ENCODE data around the gene ARHGAP32.
"Not testable (repeated sequence)": the region's sequence is repeated elsewhere in the genome, so short reads cannot be mapped to it uniquely, and the experiment has no call there.

ARHGAP32 gene

GRCh38 chr11:129204150-129204838 is 12.2 kb upstream of the ARHGAP32 start:
- in situ Hi-C loops (cut with HindIII; ENCODE audit: low sequenced_read_pairs), result no loop called here

DNA sequence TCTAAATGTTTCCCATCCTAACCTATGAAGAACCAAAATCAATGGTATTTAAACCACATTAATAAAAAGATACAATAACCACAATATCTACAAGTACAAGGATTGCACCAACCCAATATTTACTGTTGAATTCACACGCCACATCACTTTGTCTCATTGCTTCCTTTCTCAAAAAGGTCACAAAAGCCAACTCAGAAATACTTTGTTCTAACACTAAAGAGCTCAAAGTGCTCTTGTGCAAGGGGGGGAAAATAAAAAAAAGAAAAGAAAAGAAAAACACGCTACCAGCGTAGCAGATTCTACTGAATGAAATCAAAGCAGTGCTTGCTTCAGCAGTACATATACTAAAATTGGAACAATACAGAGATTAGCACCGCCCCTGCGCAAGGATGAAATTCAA is 10.5 kb upstream of the ARHGAP32 start:
- in situ Hi-C loops (cut with HindIII; ENCODE audit: low sequenced_read_pairs), result no loop called here

- in situ Hi-C loops (cut with HindIII; ENCODE audit: low sequenced_read_pairs), result no loop called here
Observed at GRCh38 chr11:129195682-129196081, 3.6 kb upstream of the ARHGAP32 start.

DNA sequence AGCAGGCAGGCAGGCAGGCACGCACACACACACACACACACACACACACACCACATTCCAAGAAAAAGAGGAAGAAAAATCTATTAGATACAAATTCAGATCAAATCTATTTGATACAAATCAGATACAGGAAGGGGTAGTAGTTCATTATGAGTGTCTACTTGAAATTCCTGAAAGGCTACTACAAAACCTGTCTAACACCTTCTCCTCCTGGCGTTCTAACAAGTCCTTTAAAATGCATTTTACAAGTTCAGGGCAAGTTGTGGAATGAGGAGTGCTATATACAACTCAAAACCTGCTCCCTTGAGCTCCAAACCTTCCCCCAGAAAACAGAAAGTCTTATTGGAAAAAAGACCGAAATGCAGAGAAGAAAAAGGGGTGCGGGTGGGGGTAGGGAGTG is 476 bp downstream of the ARHGAP32 start:
- in situ Hi-C loops (cut with HindIII; ENCODE audit: low sequenced_read_pairs), result no loop called here

DNA sequence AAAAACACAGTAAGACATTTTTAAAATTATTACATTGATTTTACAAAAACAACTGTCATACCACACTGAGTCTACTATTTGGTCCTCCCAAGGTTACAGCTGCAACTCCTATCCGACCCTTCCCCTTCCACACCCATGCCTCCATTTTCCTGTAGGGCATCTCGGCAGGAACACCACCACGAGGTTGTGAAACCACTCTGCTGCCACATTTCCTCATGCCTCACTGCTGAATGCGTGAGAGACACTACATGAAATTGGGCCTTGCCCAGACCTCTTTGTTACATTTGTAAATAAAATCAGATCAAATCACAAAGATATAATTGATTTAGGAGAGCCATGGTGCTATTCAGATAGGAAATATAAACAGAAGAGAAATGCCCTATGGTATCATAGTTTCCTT is 2.0 kb downstream of the ARHGAP32 start:
- in situ Hi-C loops (cut with HindIII; ENCODE audit: low sequenced_read_pairs), result no loop called here

GRCh38 chr11:129189646-129190045 is 2.5 kb downstream of the ARHGAP32 start:
- in situ Hi-C loops (cut with HindIII; ENCODE audit: low sequenced_read_pairs), result no loop called here

DNA sequence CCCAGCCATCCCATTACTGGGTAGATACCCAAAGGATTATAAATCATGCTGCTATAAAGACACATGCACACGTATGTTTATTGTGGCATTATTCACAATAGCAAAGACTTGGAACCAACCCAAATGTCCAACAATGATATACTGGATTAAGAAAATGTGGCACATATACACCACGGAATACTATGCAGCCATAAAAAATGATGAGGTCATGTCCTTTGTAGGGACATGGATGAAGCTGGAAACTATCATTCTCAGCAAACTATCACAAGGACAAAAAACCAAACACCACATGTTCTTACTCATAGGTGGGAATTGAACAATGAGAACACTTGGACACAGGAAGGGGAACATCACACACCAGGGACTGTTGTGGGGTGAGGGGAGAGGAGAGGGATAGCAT is 7.0 kb downstream of the ARHGAP32 start:
- in situ Hi-C loops (cut with HindIII; ENCODE audit: low sequenced_read_pairs), result not testable (repeated sequence)

DNA sequence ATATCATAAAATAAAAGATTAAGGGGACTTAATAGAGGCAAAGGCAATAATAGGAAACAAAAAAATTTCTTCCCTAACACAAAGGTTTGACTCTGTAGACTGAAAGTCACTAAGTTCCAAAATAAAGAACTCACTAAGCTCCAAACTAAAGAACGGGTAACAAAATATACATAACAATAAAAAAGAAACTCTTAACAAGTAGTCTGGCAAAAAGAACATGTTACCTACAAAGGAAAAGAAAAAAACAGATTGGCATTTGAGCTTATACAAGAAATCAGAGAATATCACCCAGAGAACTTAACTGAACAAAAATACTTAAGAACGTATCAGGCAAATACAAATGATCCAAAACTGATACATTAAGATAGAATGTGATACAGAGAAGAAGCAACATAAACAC is 7.5 kb downstream of the ARHGAP32 start:
- in situ Hi-C loops (cut with HindIII; ENCODE audit: low sequenced_read_pairs), result no loop called here

GRCh38 chr11:129167315-129167714 is 24.8 kb downstream of the ARHGAP32 start:
- in situ Hi-C loops (cut with HindIII; ENCODE audit: low sequenced_read_pairs), result no loop called here

GRCh38 chr11:129163714-129164164 is 28.4 kb downstream of the ARHGAP32 start:
- in situ Hi-C loops (cut with HindIII; ENCODE audit: low sequenced_read_pairs), result no loop called here

GRCh38 chr11:129157080-129157479 is 35.0 kb downstream of the ARHGAP32 start:
- in situ Hi-C loops (cut with HindIII; ENCODE audit: low sequenced_read_pairs), result not testable (repeated sequence)

GRCh38 chr11:129155745-129156144 is 36.4 kb downstream of the ARHGAP32 start:
- in situ Hi-C loops (cut with HindIII; ENCODE audit: low sequenced_read_pairs), result no loop called here

DNA sequence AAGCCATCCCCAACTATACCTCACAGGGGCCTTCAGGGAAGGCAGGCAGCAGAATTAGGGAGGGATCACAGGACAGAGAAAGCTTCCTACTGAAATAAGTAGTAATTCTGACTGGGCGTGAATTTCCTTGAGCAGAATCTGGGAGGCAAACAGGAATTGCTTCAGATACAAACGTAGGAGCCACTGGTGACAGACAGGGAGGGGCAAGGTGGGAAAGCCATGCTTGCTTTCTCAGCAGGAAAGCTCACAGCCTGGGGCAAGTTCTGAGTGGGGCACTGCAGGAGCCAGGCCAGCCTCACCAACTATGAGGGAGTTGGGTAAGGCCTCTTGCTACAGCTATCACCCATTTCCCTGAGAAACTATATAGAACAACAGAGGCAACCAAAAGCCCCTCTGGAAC is 43.6 kb downstream of the ARHGAP32 start:
- in situ Hi-C loops (cut with HindIII; ENCODE audit: low sequenced_read_pairs), result loop anchor here (5.0 kb wide), 1 partner anchor 71 kb away; no protein-coding TSS in a partner anchor

DNA sequence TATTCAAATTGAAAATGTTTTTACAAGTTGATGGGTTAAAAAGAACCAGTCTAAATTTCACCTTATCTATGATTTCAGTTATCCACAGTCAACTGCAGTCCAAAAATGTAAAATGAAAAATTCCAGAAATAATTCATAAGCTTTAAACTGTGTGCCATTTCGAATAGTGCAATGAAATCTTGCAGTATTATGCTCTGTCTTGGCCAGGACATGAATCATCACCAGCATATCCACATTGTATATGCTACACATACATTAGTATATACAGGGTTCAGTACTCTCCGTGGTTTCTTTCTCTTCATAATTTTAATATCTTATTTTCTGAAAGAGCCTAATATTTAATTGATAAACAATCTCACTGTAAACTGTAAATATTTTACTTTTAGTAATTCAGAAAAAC is 45.9 kb downstream of the ARHGAP32 start:
- in situ Hi-C loops (cut with HindIII; ENCODE audit: low sequenced_read_pairs), result loop anchor here (5.0 kb wide), 1 partner anchor 69 kb away; no protein-coding TSS in a partner anchor

DNA sequence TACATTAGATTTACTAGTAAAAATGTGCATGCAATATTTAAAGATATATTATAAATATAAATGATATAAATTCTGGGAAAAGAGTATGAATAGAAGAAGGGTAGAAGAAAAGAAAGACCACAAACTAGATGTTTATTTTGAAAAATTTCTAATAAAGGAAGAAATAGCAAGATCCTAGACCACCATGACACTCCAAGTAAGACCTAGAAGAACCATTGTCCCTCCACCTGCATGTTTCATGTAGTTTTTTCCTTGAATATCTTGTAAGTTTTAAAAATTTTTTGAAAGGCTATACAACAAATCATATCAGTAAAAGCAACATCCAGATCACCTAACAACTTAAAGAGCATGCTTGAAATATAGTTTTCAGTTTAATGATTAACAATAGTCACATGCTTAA is 46.8 kb downstream of the ARHGAP32 start:
- in situ Hi-C loops (cut with HindIII; ENCODE audit: low sequenced_read_pairs), result loop anchor here (5.0 kb wide), 1 partner anchor 68 kb away; no protein-coding TSS in a partner anchor

GRCh38 chr11:129144256-129144655 is 47.9 kb downstream of the ARHGAP32 start:
- in situ Hi-C loops (cut with HindIII; ENCODE audit: low sequenced_read_pairs), result no loop called here

- in situ Hi-C loops (cut with HindIII; ENCODE audit: low sequenced_read_pairs), result no loop called here
Observed at GRCh38 chr11:129143335-129143734, 48.8 kb downstream of the ARHGAP32 start.

- in situ Hi-C loops (cut with HindIII; ENCODE audit: low sequenced_read_pairs), result no loop called here
Observed at GRCh38 chr11:129141748-129142523, 50.2 kb downstream of the ARHGAP32 start.

DNA sequence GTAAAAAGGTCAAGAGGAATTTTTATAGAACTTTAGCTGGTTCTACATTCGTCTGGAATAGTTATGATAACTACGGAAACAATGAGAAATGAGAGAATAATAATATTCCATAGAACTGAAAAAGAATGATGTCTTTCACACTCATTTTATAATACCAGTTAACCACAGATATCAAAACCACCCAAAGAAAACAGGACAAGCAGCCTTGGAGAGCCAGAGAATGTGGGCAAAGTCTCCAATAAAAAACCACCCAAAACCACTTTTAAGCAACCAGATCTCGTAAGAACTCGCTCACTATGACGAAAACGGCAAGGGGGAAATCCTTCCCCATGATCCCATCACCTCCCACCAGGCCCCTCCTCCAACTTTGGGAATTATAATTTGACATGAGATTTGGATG is 60.8 kb downstream of the ARHGAP32 start:
- in situ Hi-C loops (cut with HindIII; ENCODE audit: low sequenced_read_pairs), result no loop called here

- in situ Hi-C loops (cut with HindIII; ENCODE audit: low sequenced_read_pairs), result not testable (repeated sequence)
Observed at GRCh38 chr11:129128881-129129620, 63.1 kb downstream of the ARHGAP32 start.

DNA sequence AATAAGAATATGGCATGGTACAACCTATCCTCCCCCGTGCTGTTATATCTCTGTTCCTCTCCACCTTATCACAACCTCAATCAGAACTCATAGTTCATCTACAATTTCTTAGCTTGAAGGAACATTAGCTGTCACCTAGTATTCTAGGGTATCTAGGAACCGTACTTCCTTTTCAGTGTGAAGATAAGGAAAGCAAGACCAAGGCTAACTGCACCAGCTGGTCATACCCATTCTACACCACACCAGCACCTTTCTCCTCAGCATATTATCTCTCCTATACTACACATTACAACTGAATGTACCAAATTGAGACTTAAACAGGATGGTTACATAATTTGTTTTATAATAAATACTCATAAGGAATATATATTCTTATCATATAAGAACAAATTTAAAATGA is 73.1 kb downstream of the ARHGAP32 start:
- in situ Hi-C loops (cut with HindIII; ENCODE audit: low sequenced_read_pairs), result no loop called here

Data from endothelial cell of hepatic sinusoid (primary cell).